Erythroblast (primary cell): ENCODE results near the gene ZMYND8.
"Not testable (repeated sequence)": the region's sequence is repeated elsewhere in the genome, so short reads cannot be mapped to it uniquely, and the experiment has no call there.

ENCODE experiments used
- GATA1 ChIP-seq: IDR thresholded peaks from 2 replicates; pipeline ENCODE4 v1.6.1; 2011; ENCODE audit warnings: low read depth, mild to moderate bottlenecking, control low read depth, low read length, moderate library complexity
- POLR2A ChIP-seq: IDR thresholded peaks from 2 replicates; pipeline ENCODE4 v1.6.1; 2011; ENCODE audit warnings: mild to moderate bottlenecking, low read length

DNA sequence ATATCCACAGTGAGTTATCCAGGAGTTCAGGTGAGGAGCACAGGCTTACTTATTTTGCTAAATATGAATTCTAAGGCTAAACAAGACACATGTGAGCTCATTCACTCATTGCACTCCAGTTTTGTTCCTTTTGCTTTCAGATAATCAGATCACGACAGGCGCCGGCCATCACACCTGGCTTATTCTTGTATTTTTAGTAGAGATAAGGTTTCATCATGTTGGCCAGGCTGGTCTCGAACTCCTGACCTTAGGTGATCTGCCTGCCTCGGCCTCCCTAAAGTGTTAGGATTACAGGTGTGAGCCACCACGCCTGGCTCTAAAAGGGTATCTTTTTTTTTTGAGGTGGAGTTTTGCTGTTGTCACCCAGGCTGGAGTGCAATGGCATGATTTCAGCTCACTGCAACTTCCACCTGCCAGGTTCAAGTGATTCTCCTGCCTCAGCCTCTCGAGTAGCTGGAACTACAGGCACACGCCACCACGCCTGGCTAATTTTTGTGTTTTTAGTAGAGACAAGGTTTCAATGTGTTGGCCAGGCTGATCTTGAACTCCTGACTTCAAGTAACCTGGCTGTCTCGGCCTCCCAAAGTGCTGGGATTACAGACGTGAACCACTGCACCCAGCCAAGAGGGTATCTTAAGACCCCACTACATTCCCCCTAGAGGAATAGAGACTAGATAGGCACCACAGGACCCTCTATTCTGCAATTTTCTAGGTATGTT, 37.5 kb upstream of the ZMYND8 start:
- not testable (repeated sequence) for TF ChIP-seq POLR2A, GATA1
